ENCODE results near the gene ARCN1.

DNA sequence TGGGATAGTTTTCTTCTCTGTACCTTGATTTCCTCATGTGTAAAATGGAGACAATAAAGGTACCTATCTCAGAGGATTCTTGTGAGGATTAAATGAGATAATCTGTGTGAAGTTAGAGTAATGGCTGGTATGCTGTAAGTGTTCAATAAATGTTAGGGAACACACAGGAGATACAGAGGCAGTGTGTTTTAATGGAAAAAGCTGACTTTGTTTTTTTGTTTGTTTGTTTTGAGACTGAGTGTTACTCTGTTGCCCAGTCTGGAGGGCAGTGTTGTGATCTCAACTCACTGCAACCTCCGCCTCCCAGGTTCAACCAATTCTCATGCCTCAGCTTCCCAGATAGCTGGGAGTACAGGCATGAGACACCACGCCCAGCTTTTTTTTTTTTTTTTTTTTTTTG lies 2.5 kb upstream of the ARCN1 start:
- TF ChIP-seq POLR2A (IDR thresholded peaks at IDR 0.05; ENCODE audit: low read depth, low read length) (no peak), TAF1 (IDR thresholded peaks at IDR 0.05; ENCODE audit: borderline replicate concordance, low read depth, low read length) (no peak)
